ENCODE measurements around the gene NHLRC3. TPM values are rescaled to one million over a fixed set of nuclear protein-coding genes. Genes with fewer than 3 reads are reported as not detected.

The NHLRC3 gene
- polyA plus RNA-seq, 1 donor from 2014 or later, result 66.5 TPM

GRCh38 chr13:39012608-39013007 is 25.6 kb upstream of the NHLRC3 start:
- Histone ChIP-seq H3K9me3 (ENCODE audit: low read length) (no peaks in the 10 kb centered on the region), H3K79me2 (replicated peaks; ENCODE audit: insufficient read depth, low read length) (no peaks in the 10 kb centered on the region), H3K36me3 (ENCODE audit: insufficient read depth, low read length) (peaks cover 21% of the 10 kb centered on the region), H4K20me1 (ENCODE audit: insufficient read depth) (no peaks in the 10 kb centered on the region), H3F3A (ENCODE audit: insufficient read depth, low read length, poor library complexity, severe bottlenecking) (no peaks in the 10 kb centered on the region), H3K27me3 (ENCODE audit: insufficient read depth, low read depth, low read length) (no peaks in the 10 kb centered on the region), H3K27ac (ENCODE audit: low read length) (no peak overlapping the region), H3K4me3 (ENCODE audit: low read length) (no peak overlapping the region), H2AFZ (ENCODE audit: low read depth, low read length) (no peak overlapping the region), H3K9me2 (ENCODE audit: insufficient read depth, low read length) (no peaks in the 10 kb centered on the region), H3K4me2 (ENCODE audit: low read length) (no peak overlapping the region), H3K9ac (ENCODE audit: low read length) (no peak overlapping the region)
- TF ChIP-seq RAD21 (conservative IDR thresholded peaks at IDR 0.05) (no peak), SMC3 (conservative IDR thresholded peaks at IDR 0.05; ENCODE audit: poor library complexity) (no peak), MXI1 (conservative IDR thresholded peaks at IDR 0.05; ENCODE audit: poor library complexity, severe bottlenecking) (no peak), POLR2AphosphoS5 (IDR thresholded peaks at IDR 0.05) (no peak), EZH2 (IDR thresholded peaks at IDR 0.05; ENCODE audit: borderline replicate concordance, insufficient read depth, low read length, poor library complexity, severe bottlenecking) (no peak), REST (IDR thresholded peaks at IDR 0.05; ENCODE audit: borderline replicate concordance) (no peak), CTCF (IDR thresholded peaks at IDR 0.05; ENCODE audit: poor library complexity, severe bottlenecking) (no peak), TAF1 (IDR thresholded peaks at IDR 0.05; ENCODE audit: low read depth) (no peak), EP300 (conservative IDR thresholded peaks at IDR 0.05; ENCODE audit: poor library complexity, severe bottlenecking) (no peak)

GRCh38 chr13:39013462-39013861 is 24.8 kb upstream of the NHLRC3 start:
- peaks cover 21% of the 10 kb centered on the region for H3K36me3 ChIP-seq (ENCODE audit: insufficient read depth, low read length)

More at GRCh38 chr13:39013462-39013861, 24.8 kb upstream of the NHLRC3 start:
- Histone ChIP-seq H3K9ac (ENCODE audit: low read length) (no peak overlapping the region), H3K27ac (ENCODE audit: low read length) (no peak overlapping the region), H3F3A (ENCODE audit: insufficient read depth, low read length, poor library complexity, severe bottlenecking) (no peaks in the 10 kb centered on the region), H3K9me3 (ENCODE audit: low read length) (no peaks in the 10 kb centered on the region), H3K79me2 (replicated peaks; ENCODE audit: insufficient read depth, low read length) (no peaks in the 10 kb centered on the region), H3K4me2 (ENCODE audit: low read length) (no peak overlapping the region), H3K27me3 (ENCODE audit: insufficient read depth, low read depth, low read length) (no peaks in the 10 kb centered on the region), H2AFZ (ENCODE audit: low read depth, low read length) (no peak overlapping the region), H4K20me1 (ENCODE audit: insufficient read depth) (no peaks in the 10 kb centered on the region), H3K9me2 (ENCODE audit: insufficient read depth, low read length) (no peaks in the 10 kb centered on the region), H3K4me3 (ENCODE audit: low read length) (no peak overlapping the region)
- TF ChIP-seq EZH2 (IDR thresholded peaks at IDR 0.05; ENCODE audit: borderline replicate concordance, insufficient read depth, low read length, poor library complexity, severe bottlenecking) (no peak), MXI1 (conservative IDR thresholded peaks at IDR 0.05; ENCODE audit: poor library complexity, severe bottlenecking) (no peak), CTCF (IDR thresholded peaks at IDR 0.05; ENCODE audit: poor library complexity, severe bottlenecking) (no peak), RAD21 (conservative IDR thresholded peaks at IDR 0.05) (no peak), SMC3 (conservative IDR thresholded peaks at IDR 0.05; ENCODE audit: poor library complexity) (no peak), REST (IDR thresholded peaks at IDR 0.05; ENCODE audit: borderline replicate concordance) (no peak), TAF1 (IDR thresholded peaks at IDR 0.05; ENCODE audit: low read depth) (no peak), EP300 (conservative IDR thresholded peaks at IDR 0.05; ENCODE audit: poor library complexity, severe bottlenecking) (no peak), POLR2AphosphoS5 (IDR thresholded peaks at IDR 0.05) (no peak)
